ENCODE results near the gene LIN28B. TPM values are rescaled to one million over a fixed set of nuclear protein-coding genes. Genes with fewer than 3 reads are reported as not detected.
A peak's percentile ranks its signal among the peaks of the same experiment; 100 is the strongest.

The LIN28B gene
- total RNA-seq, 1 donor from 2014 or later, result 73.2 TPM

GRCh38 chr6:104958178-104959025, 1.5 kb downstream of the LIN28B start:
- no peak for TF ChIP-seq CTCF (conservative IDR thresholded peaks at IDR 0.05)
- H3K27ac Mint-ChIP-seq (ENCODE audit: unreplicated experiment), result peak overlapping the region; percentile 97
- no peaks in the 10 kb centered on the region for H3K9me3 Mint-ChIP-seq
- H3K36me3 Mint-ChIP-seq (ENCODE audit: low read depth), result peaks cover under 1% of the 10 kb centered on the region
- H3K27me3 Mint-ChIP-seq (ENCODE audit: low read depth), result no peaks in the 10 kb centered on the region
- peaks cover 40% of the 10 kb centered on the region for H3K4me1 Mint-ChIP-seq
- peak overlapping the region; percentile 92 for H3K4me3 Mint-ChIP-seq
- DNase-seq (ENCODE audit: low read depth, low spot score), result no peak

- peak overlapping the region; percentile 97 for H3K27ac Mint-ChIP-seq (ENCODE audit: unreplicated experiment)
- H3K9me3 Mint-ChIP-seq, result no peaks in the 10 kb centered on the region
- no peaks in the 10 kb centered on the region for H3K27me3 Mint-ChIP-seq (ENCODE audit: low read depth)
These were observed 2.3 kb downstream of the LIN28B start for GRCh38 chr6:104959026-104959858.

GRCh38 chr6:104969108-104969507, 12.2 kb downstream of the LIN28B start:
- H3K4me1 Mint-ChIP-seq, result peaks cover 44% of the 10 kb centered on the region
- no peak for DNase-seq (ENCODE audit: low read depth, low spot score)
- peak overlapping the region; percentile 86 for H3K27ac Mint-ChIP-seq (ENCODE audit: unreplicated experiment)
- H3K36me3 Mint-ChIP-seq (ENCODE audit: low read depth), result peaks cover 2% of the 10 kb centered on the region
- no peaks in the 10 kb centered on the region for H3K9me3 Mint-ChIP-seq
- peak overlapping the region; percentile 77 for H3K4me3 Mint-ChIP-seq
- TF ChIP-seq CTCF (conservative IDR thresholded peaks at IDR 0.05), result no peak
- H3K27me3 Mint-ChIP-seq (ENCODE audit: low read depth), result no peaks in the 10 kb centered on the region

More at GRCh38 chr6:104959026-104959858, 2.3 kb downstream of the LIN28B start:
- DNase-seq (ENCODE audit: low read depth, low spot score), result no peak
- TF ChIP-seq CTCF (conservative IDR thresholded peaks at IDR 0.05), result no peak
- Mint-ChIP-seq H3K36me3 (ENCODE audit: low read depth) (peaks cover 2% of the 10 kb centered on the region), H3K4me3 (peak overlapping the region; percentile 92), H3K4me1 (peaks cover 39% of the 10 kb centered on the region)

- Mint-ChIP-seq H3K9me3 (no peaks in the 10 kb centered on the region), H3K27me3 (ENCODE audit: low read depth) (no peaks in the 10 kb centered on the region), H3K36me3 (ENCODE audit: low read depth) (peaks cover 2% of the 10 kb centered on the region), H3K4me1 (peaks cover 39% of the 10 kb centered on the region), H3K27ac (ENCODE audit: unreplicated experiment) (no peak overlapping the region), H3K4me3 (peak overlapping the region; percentile 46)
- no peak for TF ChIP-seq CTCF (conservative IDR thresholded peaks at IDR 0.05)
- DNase-seq (ENCODE audit: low read depth, low spot score), result no peak
These were observed 13.1 kb downstream of the LIN28B start for GRCh38 chr6:104969785-104970581.

- peak overlapping the region; percentile 90 for H3K27ac Mint-ChIP-seq (ENCODE audit: unreplicated experiment)
- no peak for DNase-seq (ENCODE audit: low read depth, low spot score)
- no peaks in the 10 kb centered on the region for H3K9me3 Mint-ChIP-seq
- peaks cover 49% of the 10 kb centered on the region for H3K4me1 Mint-ChIP-seq
- H3K36me3 Mint-ChIP-seq (ENCODE audit: low read depth), result peaks cover 10% of the 10 kb centered on the region
- TF ChIP-seq CTCF (conservative IDR thresholded peaks at IDR 0.05), result no peak
- H3K27me3 Mint-ChIP-seq (ENCODE audit: low read depth), result no peaks in the 10 kb centered on the region
- H3K4me3 Mint-ChIP-seq, result no peak overlapping the region
These were observed 16.5 kb downstream of the LIN28B start for GRCh38 chr6:104973404-104973803.
